SW 1271 (cell line): Measurements from ENCODE around the gene EIF3D.

Experiments used
- DNase-seq, 2 experiments: peaks; one replicate each; lab custom pipeline; 2025; lab: John Stamatoyannopoulos, UW

Gene EIF3D

GRCh38 chr22:36507518-36508010 lies 21.4 kb downstream of the EIF3D start:
- DNase-seq: no peak

GRCh38 chr22:36506637-36507517 lies 22.1 kb downstream of the EIF3D start, which contains the start of gene FOXRED2:
Gene FOXRED2 (minus strand): TSS chr22:36507040. CDS start chr22:36506422, 618 bp downstream.
- DNase-seq: peak; percentile 26 to 64

GRCh38 chr22:36505998-36506635 lies 22.8 kb downstream of the EIF3D start:
- no peak for DNase-seq

- DNase-seq: no peak
These were observed 30.9 kb downstream of the EIF3D start for GRCh38 chr22:36497910-36498665.

GRCh38 chr22:36493690-36494110 lies 35.3 kb downstream of the EIF3D start:
- DNase-seq: no peak

- DNase-seq: no peak
These were observed 36.9 kb downstream of the EIF3D start for GRCh38 chr22:36492109-36492508.

GRCh38 chr22:36491155-36491554 lies 37.8 kb downstream of the EIF3D start:
- no peak for DNase-seq

GRCh38 chr22:36486619-36487384 lies 42.2 kb downstream of the EIF3D start:
- no peak for DNase-seq

GRCh38 chr22:36481393-36482168 lies 47.4 kb downstream of the EIF3D start, which contains the start of gene TXN2:
Gene TXN2 (minus strand): TSS chr22:36481640. CDS start chr22:36480837, 803 bp downstream.
- DNase-seq: peak; percentile 84 to 91

- DNase-seq: no peak
These were observed 48.0 kb downstream of the EIF3D start for GRCh38 chr22:36480941-36481392.

- no peak for DNase-seq
These were observed 50.0 kb downstream of the EIF3D start for GRCh38 chr22:36478966-36479365.

GRCh38 chr22:36475341-36475740 lies 53.6 kb downstream of the EIF3D start:
- no peak for DNase-seq

GRCh38 chr22:36472689-36473088 lies 56.3 kb downstream of the EIF3D start:
- no peak for DNase-seq

GRCh38 chr22:36471341-36471821 lies 57.6 kb downstream of the EIF3D start:
- DNase-seq: no peak

- DNase-seq: no peak
These were observed 58.0 kb downstream of the EIF3D start for GRCh38 chr22:36470994-36471331.

GRCh38 chr22:36470162-36470993 lies 58.6 kb downstream of the EIF3D start:
- DNase-seq: peak; percentile 52 to 73

GRCh38 chr22:36469094-36469710 lies 59.8 kb downstream of the EIF3D start:
- no peak for DNase-seq

- DNase-seq: peak; percentile 44 to 76
These were observed 61.0 kb downstream of the EIF3D start for GRCh38 chr22:36467946-36468345.
